Measurements from ENCODE around the gene RAB11FIP3. TPM values are rescaled to one million over a fixed set of nuclear protein-coding genes. Genes with fewer than 3 reads are reported as not detected.
"Not testable (repeated sequence)": the region's sequence is repeated elsewhere in the genome, so short reads cannot be mapped to it uniquely, and the experiment has no call there.

The RAB11FIP3 gene
- total RNA-seq, 1 donor from 2014 or later, result 34.5 TPM

GRCh38 chr16:500709-501108, 75.3 kb downstream of the RAB11FIP3 start:
- no peak for DNase-seq (ENCODE audit: low read depth)
- peaks cover 2% of the 10 kb centered on the region for H3K36me3 ChIP-seq (ENCODE audit: control insufficient read depth, insufficient read depth, low read length)
- no peaks in the 10 kb centered on the region for H3K27me3 ChIP-seq (ENCODE audit: control insufficient read depth, insufficient read depth, low read length)
- H3K4me3 ChIP-seq (ENCODE audit: low read depth, low read length), result no peak overlapping the region
- TF ChIP-seq, protein P1, sequence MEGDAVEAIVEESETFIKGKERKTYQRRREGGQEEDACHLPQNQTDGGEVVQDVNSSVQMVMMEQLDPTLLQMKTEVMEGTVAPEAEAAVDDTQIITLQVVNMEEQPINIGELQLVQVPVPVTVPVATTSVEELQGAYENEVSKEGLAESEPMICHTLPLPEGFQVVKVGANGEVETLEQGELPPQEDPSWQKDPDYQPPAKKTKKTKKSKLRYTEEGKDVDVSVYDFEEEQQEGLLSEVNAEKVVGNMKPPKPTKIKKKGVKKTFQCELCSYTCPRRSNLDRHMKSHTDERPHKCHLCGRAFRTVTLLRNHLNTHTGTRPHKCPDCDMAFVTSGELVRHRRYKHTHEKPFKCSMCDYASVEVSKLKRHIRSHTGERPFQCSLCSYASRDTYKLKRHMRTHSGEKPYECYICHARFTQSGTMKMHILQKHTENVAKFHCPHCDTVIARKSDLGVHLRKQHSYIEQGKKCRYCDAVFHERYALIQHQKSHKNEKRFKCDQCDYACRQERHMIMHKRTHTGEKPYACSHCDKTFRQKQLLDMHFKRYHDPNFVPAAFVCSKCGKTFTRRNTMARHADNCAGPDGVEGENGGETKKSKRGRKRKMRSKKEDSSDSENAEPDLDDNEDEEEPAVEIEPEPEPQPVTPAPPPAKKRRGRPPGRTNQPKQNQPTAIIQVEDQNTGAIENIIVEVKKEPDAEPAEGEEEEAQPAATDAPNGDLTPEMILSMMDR (IDR thresholded peaks at IDR 0.05; ENCODE audit: insufficient read depth, low read length, poor library complexity, severe bottlenecking), result no peak

DNA sequence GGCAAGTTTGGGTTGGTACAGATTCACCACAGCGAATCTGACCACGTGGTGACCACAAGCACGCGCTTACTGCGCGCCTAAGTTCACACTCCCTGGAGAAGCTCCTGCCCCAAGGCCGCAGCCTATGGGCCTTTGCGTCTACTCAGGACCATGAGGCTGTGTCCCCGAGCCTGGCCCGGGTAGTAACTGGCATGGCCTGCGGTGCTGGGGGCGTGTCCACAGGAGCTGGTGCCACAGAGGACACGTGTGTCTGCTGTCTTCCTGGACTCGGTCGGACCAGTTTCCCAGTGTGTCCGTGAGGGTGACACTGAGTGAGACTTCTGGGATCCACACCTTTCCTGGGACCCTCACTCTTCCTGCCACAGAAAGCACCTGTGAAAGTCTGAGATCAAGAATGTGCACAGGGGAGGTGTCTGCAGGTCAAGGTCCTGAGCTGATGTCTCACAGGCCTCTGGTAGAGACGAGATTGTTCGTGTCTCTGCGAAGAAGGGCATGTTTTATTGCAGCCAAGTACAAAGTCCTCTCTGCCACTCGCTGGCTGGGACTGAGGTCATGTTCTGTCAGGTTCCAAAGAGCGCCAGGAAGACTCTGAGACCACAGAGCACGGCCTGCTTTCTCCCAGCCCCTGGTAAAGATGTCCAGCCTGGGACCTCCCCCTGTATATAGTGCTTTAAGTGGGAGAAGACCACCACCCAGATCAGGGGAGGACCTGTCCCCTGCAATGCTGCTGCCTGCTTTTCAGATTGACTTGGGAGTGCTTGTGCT, 76.9 kb downstream of the RAB11FIP3 start:
- Histone ChIP-seq H3K4me3 (ENCODE audit: low read depth, low read length) (no peak overlapping the region), H3K27me3 (ENCODE audit: control insufficient read depth, insufficient read depth, low read length) (no peaks in the 10 kb centered on the region), H3K36me3 (ENCODE audit: control insufficient read depth, insufficient read depth, low read length) (peaks cover 2% of the 10 kb centered on the region)
- no peak for DNase-seq (ENCODE audit: low read depth)
- TF ChIP-seq, protein P1 (IDR thresholded peaks at IDR 0.05; ENCODE audit: insufficient read depth, low read length, poor library complexity, severe bottlenecking), result no peak

DNA sequence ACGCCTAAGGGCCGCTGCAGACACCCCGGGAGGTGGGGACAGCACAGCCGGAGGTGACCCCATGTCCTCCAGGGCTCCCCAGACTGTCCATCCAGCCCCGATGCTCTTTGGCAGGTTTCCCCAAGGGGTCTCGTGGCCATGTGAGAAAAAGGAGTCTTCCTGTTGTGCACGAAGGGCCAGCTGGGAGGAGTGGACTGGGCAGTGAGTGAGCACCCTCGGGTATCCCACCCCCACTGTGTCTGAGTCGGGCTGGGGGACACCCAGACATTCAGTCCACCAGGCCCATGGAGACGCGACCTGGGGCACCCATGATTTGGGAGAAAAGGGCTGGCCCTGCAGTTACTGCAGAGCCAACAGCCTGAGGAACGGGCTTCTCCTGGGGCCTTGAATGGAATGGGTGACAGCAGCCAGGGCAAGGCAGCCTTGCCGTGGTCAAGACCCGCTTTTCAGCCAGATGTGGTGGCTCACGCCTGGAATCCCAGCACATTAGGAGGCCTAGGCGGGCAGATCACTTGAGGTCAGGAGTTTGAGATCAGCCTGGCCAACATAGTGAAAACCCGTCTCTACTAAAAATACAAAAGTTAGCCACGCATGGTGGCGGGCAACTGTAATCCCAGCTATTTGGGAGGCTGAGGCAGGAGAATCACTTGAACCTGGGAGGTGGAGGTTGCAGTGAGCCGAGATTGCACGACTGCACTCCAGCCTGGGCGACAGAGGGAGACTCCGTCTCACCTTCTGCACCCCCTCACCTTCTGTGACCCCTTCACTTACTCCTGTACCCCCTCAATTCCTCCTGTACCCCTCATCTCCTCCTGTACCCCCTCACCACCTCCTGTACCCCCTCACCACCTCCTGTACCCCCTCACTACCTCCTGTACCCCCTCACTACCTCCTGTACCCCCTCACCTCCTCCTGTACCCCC, 78.0 kb downstream of the RAB11FIP3 start:
- Histone ChIP-seq H3K4me3 (ENCODE audit: low read depth, low read length) (no peak overlapping the region), H3K27me3 (ENCODE audit: control insufficient read depth, insufficient read depth, low read length) (no peaks in the 10 kb centered on the region), H3K36me3 (ENCODE audit: control insufficient read depth, insufficient read depth, low read length) (peaks cover 2% of the 10 kb centered on the region)
- DNase-seq (ENCODE audit: low read depth), result no peak
- TF ChIP-seq, protein P1 (IDR thresholded peaks at IDR 0.05; ENCODE audit: insufficient read depth, low read length, poor library complexity, severe bottlenecking), result no peak

GRCh38 chr16:505479-506245, 80.2 kb downstream of the RAB11FIP3 start:
- Histone ChIP-seq H3K27me3 (ENCODE audit: control insufficient read depth, insufficient read depth, low read length) (no peaks in the 10 kb centered on the region), H3K36me3 (ENCODE audit: control insufficient read depth, insufficient read depth, low read length) (peaks cover 2% of the 10 kb centered on the region), H3K4me3 (ENCODE audit: low read depth, low read length) (no peak overlapping the region)
- TF ChIP-seq, protein P1 (IDR thresholded peaks at IDR 0.05; ENCODE audit: insufficient read depth, low read length, poor library complexity, severe bottlenecking), result no peak
- no peak for DNase-seq (ENCODE audit: low read depth)

GRCh38 chr16:506246-506546, 80.7 kb downstream of the RAB11FIP3 start:
- Histone ChIP-seq H3K36me3 (ENCODE audit: control insufficient read depth, insufficient read depth, low read length) (peaks cover 2% of the 10 kb centered on the region), H3K4me3 (ENCODE audit: low read depth, low read length) (no peak overlapping the region), H3K27me3 (ENCODE audit: control insufficient read depth, insufficient read depth, low read length) (no peaks in the 10 kb centered on the region)
- no peak for DNase-seq (ENCODE audit: low read depth)
- TF ChIP-seq, protein P1 (IDR thresholded peaks at IDR 0.05; ENCODE audit: insufficient read depth, low read length, poor library complexity, severe bottlenecking), result no peak

DNA sequence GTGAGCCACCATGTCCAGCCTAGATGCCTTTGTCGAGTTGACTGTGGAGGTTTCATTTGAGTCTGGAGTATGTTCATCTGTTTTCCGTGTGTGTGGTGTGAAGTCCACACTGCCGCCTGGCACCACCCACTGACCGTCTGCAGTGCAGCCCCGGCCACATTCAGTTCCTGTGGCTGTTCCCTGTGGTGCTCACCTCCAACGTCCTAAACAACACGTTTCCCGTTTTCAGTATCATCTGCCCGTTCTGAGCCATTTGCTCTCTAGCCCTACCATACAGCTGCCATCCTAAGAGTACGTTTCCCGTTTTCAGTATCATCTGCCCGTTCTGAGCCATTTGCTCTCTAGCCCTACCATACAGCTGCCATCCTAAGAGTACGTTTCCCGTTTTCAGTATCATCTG, 82.1 kb downstream of the RAB11FIP3 start:
- H3K4me3 ChIP-seq (ENCODE audit: low read depth, low read length); H3K36me3 ChIP-seq (ENCODE audit: control insufficient read depth, insufficient read depth, low read length); DNase-seq (ENCODE audit: low read depth); H3K27me3 ChIP-seq (ENCODE audit: control insufficient read depth, insufficient read depth, low read length): not testable (repeated sequence)
